Activated CD4-positive, CD25-positive, alpha-beta regulatory T cell treated with anti-CD3 and anti-CD28 coated beads, Interleukin-2, amount 50 U/mL, for 24 hours (primary cell): ENCODE results near the gene DDA1.
A peak's percentile ranks its signal among the peaks of the same experiment; 100 is the strongest.

Source experiments
- ATAC-seq, 2 donors: fragments of 150-1000 bp; cut with Tn5 transposase; one replicate each; pipeline ENCODE4 v1.10.0; 2021; ENCODE audit warnings: mild to moderate bottlenecking in 1 of 2, moderate library complexity in 1 of 2

DDA1 gene

GRCh38 chr19:17330262-17331044 lies 21.1 kb downstream of the DDA1 start:
- no peak for ATAC-seq

- ATAC-seq = no peak
These were observed 21.7 kb downstream of the DDA1 start for GRCh38 chr19:17331045-17331558.

- ATAC-seq = no peak
These were observed 23.0 kb downstream of the DDA1 start for GRCh38 chr19:17332360-17332676.

GRCh38 chr19:17332677-17333581 lies 23.6 kb downstream of the DDA1 start:
- no peak for ATAC-seq

- peak; percentile 51 to 62 for ATAC-seq
These were observed 24.4 kb downstream of the DDA1 start for GRCh38 chr19:17333611-17334413.

- ATAC-seq = peak; percentile 58 to 60
These were observed 25.3 kb downstream of the DDA1 start, which contains the start of gene ANO8 for GRCh38 chr19:17334414-17335409. Gene ANO8, minus strand, starts transcription at chr19:17334855. Its CDS starts 185 bp downstream, at chr19:17334670.

- ATAC-seq = no peak
These were observed 26.2 kb downstream of the DDA1 start for GRCh38 chr19:17335575-17335974.

- peak; percentile 90 for ATAC-seq
These were observed 27.7 kb downstream of the DDA1 start, which contains the start of gene GTPBP3 for GRCh38 chr19:17336872-17337674. Gene GTPBP3, plus strand, starts transcription at chr19:17337553. Its CDS starts 59 bp downstream, at chr19:17337612.

- ATAC-seq = no peak
These were observed 28.5 kb downstream of the DDA1 start for GRCh38 chr19:17337675-17338432.

- no peak for ATAC-seq
These were observed 29.2 kb downstream of the DDA1 start for GRCh38 chr19:17338433-17339078.

GRCh38 chr19:17339088-17339741 lies 29.9 kb downstream of the DDA1 start:
- ATAC-seq = no peak

- ATAC-seq = no peak
These were observed 31.0 kb downstream of the DDA1 start for GRCh38 chr19:17340302-17340870.

- ATAC-seq = no peak
These were observed 31.6 kb downstream of the DDA1 start for GRCh38 chr19:17340871-17341357.

- no peak for ATAC-seq
These were observed 32.0 kb downstream of the DDA1 start for GRCh38 chr19:17341386-17341785.

GRCh38 chr19:17341845-17342244 lies 32.5 kb downstream of the DDA1 start:
- no peak for ATAC-seq

- ATAC-seq = peak; percentile 87 to 97
These were observed 36.8 kb downstream of the DDA1 start for GRCh38 chr19:17346109-17346671.

GRCh38 chr19:17347361-17347760 lies 38.0 kb downstream of the DDA1 start:
- ATAC-seq = no peak

GRCh38 chr19:17347877-17348276 lies 38.5 kb downstream of the DDA1 start:
- no peak for ATAC-seq
